Stomach smooth muscle (tissue), 2 donors: ENCODE results near the gene PYGB.

Source experiments
- H3K27ac ChIP-seq: one replicate; pipeline ENCODE4 v1.7.0; 2013; ENCODE audit warnings: mild to moderate bottlenecking, low read length, inconsistent platforms
- H3K27me3 ChIP-seq, 2 donors: one replicate each; pipeline ENCODE4 v1.7.0; 2013; ENCODE audit warnings: low read length in 2 of 2; ENCODE audit not compliant: insufficient read depth in 2 of 2, control insufficient read depth in 1 of 2
- H3K36me3 ChIP-seq, 2 donors: one replicate each; pipeline ENCODE4 v1.7.0; 2013; ENCODE audit warnings: low read length in 2 of 2; ENCODE audit not compliant: control insufficient read depth in 2 of 2, insufficient read depth in 2 of 2
- H3K4me1 ChIP-seq: one replicate; pipeline ENCODE4 v1.7.0; 2013; ENCODE audit warnings: low read length; ENCODE audit not compliant: control insufficient read depth, insufficient read depth
- H3K4me3 ChIP-seq, 2 donors: one replicate each; pipeline ENCODE4 v1.7.0; 2013; ENCODE audit warnings: low read length in 2 of 2
- H3K9ac ChIP-seq, 2 donors: one replicate each; pipeline ENCODE4 v1.7.0; 2013; ENCODE audit warnings: low read length in 2 of 2, mild to moderate bottlenecking in 1 of 2
- H3K9me3 ChIP-seq, 2 donors: one replicate each; pipeline ENCODE4 v1.7.0; 2013; ENCODE audit warnings: low read length in 2 of 2; ENCODE audit not compliant: control insufficient read depth in 2 of 2
- donor health status: healthy.
- donor health status: Pancreatic carcinoma.

PYGB gene

DNA sequence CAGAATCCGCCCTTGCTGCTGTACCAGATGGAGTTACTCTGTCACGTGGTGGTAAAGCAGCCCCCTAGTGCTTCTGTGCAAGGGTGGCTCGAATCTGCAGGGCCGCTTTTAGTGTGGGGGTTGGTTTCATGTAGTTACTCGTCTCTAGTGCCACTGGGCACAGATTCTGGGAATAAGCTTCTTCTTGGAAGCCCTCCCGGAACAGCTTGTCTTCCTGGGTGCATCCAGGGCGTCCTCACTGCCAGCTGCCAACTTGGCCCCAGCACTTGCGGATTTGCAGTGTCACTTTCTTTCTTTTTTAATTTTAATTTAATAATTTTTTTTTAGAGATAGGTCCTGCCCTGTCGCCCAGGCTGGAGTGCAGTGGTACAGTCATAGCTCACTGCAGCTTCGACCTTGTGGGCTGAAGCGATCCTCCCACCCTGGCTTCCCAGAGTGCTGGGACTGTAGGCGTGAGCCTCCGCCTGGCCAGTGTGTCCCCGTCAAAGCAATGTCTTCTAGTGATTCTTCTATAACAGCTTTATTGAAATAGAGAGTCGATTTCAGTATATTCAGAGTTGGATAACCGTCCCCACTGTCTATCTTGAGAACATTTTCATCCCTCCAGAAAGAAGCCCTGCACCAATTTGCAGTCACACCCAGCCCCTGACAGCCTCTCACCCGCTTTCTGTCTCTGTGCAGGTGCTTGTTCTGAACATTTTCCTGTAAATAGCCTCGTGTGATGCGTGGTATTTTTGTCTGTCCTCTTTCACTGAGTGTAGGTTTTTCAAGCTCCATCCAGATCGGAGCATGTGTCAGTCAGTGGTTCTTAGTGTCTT, 25.9 kb downstream of the PYGB start:
- Histone ChIP-seq H3K4me3 (no peak overlapping the region), H3K9ac (peak overlapping the region in 1 of 2 donors; percentile 1), H3K4me1 (peaks cover 22% of the 10 kb centered on the region), H3K27me3 (no peaks in the 10 kb centered on the region), H3K27ac (peak overlapping the region; percentile 62), H3K9me3 (no peaks in the 10 kb centered on the region), H3K36me3 (peaks cover 49 to 71% of the 10 kb centered on the region in 2 donors)

- H3K27ac ChIP-seq: peak overlapping the region; percentile 41
- H3K36me3 ChIP-seq: peaks cover 53 to 70% of the 10 kb centered on the region in 2 donors
- no peak overlapping the region for H3K9ac ChIP-seq
- H3K4me3 ChIP-seq: no peak overlapping the region
- no peaks in the 10 kb centered on the region for H3K9me3 ChIP-seq
- no peaks in the 10 kb centered on the region for H3K27me3 ChIP-seq
- peaks cover 22% of the 10 kb centered on the region for H3K4me1 ChIP-seq
Measured at GRCh38 chr20:25274481-25274880, 26.6 kb downstream of the PYGB start.

GRCh38 chr20:25274891-25275812, 27.3 kb downstream of the PYGB start:
- Histone ChIP-seq H3K4me3 (no peak overlapping the region), H3K9me3 (no peaks in the 10 kb centered on the region), H3K36me3 (peaks cover 51 to 69% of the 10 kb centered on the region in 2 donors), H3K4me1 (peaks cover 27% of the 10 kb centered on the region), H3K9ac (no peak overlapping the region), H3K27ac (peak overlapping the region; percentile 41), H3K27me3 (no peaks in the 10 kb centered on the region)

GRCh38 chr20:25275813-25276532, 28.1 kb downstream of the PYGB start:
- no peak overlapping the region for H3K9ac ChIP-seq
- H3K9me3 ChIP-seq: no peaks in the 10 kb centered on the region
- H3K4me1 ChIP-seq: peaks cover 34% of the 10 kb centered on the region
- H3K36me3 ChIP-seq: peaks cover 52 to 70% of the 10 kb centered on the region in 2 donors
- no peak overlapping the region for H3K4me3 ChIP-seq
- no peaks in the 10 kb centered on the region for H3K27me3 ChIP-seq
- no peak overlapping the region for H3K27ac ChIP-seq

GRCh38 chr20:25276533-25277050, 28.7 kb downstream of the PYGB start:
- no peak overlapping the region for H3K4me3 ChIP-seq
- H3K9ac ChIP-seq: no peak overlapping the region
- H3K4me1 ChIP-seq: peaks cover 31% of the 10 kb centered on the region
- H3K27ac ChIP-seq: peak overlapping the region; percentile 31
- peaks cover 46 to 70% of the 10 kb centered on the region in 2 donors for H3K36me3 ChIP-seq
- H3K9me3 ChIP-seq: no peaks in the 10 kb centered on the region
- H3K27me3 ChIP-seq: no peaks in the 10 kb centered on the region

DNA sequence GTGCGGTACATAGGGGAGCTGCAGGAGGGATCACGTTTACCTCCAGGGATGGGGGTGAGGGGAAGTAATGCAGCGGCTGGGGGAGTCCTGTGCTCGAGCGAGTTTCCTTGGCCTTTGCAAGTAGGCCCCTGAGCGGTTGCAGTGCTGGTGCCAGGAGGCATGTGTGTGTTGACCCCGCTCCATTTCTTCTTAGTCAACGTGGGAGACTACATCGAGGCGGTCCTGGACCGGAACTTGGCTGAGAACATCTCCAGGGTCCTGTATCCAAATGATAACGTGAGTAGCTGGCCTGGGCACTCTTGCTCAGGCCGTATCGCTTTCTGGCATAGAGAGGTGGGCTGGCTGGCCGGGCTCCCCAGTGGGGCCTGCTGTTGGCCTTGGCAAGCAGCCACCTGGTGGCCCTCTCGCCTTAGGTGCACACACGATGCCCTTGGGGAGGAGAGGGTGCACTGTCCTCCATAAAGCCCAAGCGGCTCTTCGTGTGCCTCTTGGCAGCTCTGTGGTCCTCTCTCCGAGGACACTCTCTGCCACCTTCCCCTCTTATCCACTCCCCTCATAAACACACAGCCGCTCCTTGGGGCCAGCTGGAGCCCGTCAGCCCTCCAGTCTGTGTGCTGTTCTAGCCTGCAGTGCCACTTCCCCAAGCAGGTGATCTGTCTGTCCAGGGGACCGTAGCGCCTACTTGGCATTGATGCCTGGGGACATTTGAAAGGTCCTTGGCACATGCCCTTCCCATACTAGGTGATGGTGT, 29.3 kb downstream of the PYGB start:
- Histone ChIP-seq H3K4me1 (peaks cover 31% of the 10 kb centered on the region), H3K27ac (peak overlapping the region; percentile 31), H3K9me3 (no peaks in the 10 kb centered on the region), H3K27me3 (no peaks in the 10 kb centered on the region), H3K4me3 (no peak overlapping the region), H3K9ac (no peak overlapping the region), H3K36me3 (peaks cover 46 to 69% of the 10 kb centered on the region in 2 donors)

GRCh38 chr20:25277941-25278521, 30.1 kb downstream of the PYGB start:
- Histone ChIP-seq H3K27ac (peak overlapping the region; percentile 31), H3K9ac (no peak overlapping the region), H3K36me3 (peaks cover 50 to 71% of the 10 kb centered on the region in 2 donors), H3K4me3 (no peak overlapping the region), H3K4me1 (peaks cover 23% of the 10 kb centered on the region), H3K9me3 (no peaks in the 10 kb centered on the region), H3K27me3 (no peaks in the 10 kb centered on the region)

GRCh38 chr20:25278636-25279361, 30.9 kb downstream of the PYGB start:
- Histone ChIP-seq H3K4me3 (no peak overlapping the region), H3K4me1 (peaks cover 17% of the 10 kb centered on the region), H3K27ac (no peak overlapping the region), H3K36me3 (peaks cover 58 to 77% of the 10 kb centered on the region in 2 donors), H3K9me3 (no peaks in the 10 kb centered on the region), H3K27me3 (no peaks in the 10 kb centered on the region), H3K9ac (no peak overlapping the region)

DNA sequence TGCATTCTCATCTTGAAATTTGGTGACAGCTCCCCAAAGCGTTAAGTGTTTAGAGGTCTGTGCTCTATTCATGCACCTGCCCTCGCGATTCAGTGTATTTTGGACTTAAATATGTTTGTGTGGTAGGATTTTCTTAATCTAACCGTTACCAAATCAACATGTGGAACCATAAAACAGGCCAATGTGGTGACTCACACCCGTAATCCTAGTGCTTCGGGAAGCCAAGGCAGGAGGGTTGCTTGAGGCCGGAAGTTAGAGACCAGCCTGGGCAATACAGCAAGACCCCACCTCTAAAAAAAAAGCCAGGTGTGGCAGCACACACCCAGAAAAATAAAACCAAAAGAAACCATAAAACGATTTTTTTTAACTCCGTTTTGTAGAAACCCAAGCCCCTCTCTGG, 31.5 kb downstream of the PYGB start:
- peaks cover 12% of the 10 kb centered on the region for H3K4me1 ChIP-seq
- peaks cover 62 to 78% of the 10 kb centered on the region in 2 donors for H3K36me3 ChIP-seq
- no peaks in the 10 kb centered on the region for H3K9me3 ChIP-seq
- H3K4me3 ChIP-seq: no peak overlapping the region
- no peak overlapping the region for H3K9ac ChIP-seq
- no peaks in the 10 kb centered on the region for H3K27me3 ChIP-seq
- peak overlapping the region; percentile 67 for H3K27ac ChIP-seq
